GM12878 (cell line): ENCODE measurements around the gene PANX2. TPM values are rescaled to one million over a fixed set of nuclear protein-coding genes. Genes with fewer than 3 reads are reported as not detected.

Experiments used
- ATAC-seq: fragments of 200-7000 bp; cut with Tn5 transposase; 3 replicates; pipeline ENCODE4 v1.9.1; 2020; ENCODE audit warnings: mild to moderate bottlenecking, moderate library complexity
- BruUV-seq: library from RNA; stranded (reverse); fragments of 400-500 nt; replicated peaks from 2 replicates; lab custom pipeline; 2021; lab: Mats Ljungman, UMichigan
- CTCF ChIA-PET: fragments of 300-600 bp; sonication (Branson Sonifier 250); formaldehyde crosslinking; extraction: SDS; loops from one replicate; lab custom pipeline; 2021; ENCODE audit warnings: inconsistent platforms; lab: Yijun Ruan, JAX
- POLR2A ChIA-PET: fragments of 350-600 bp; formaldehyde crosslinking; extraction: SDS; loops from one replicate; lab custom pipeline; 2021; ENCODE audit warnings: inconsistent platforms; lab: Charles Lee
- RAD21 ChIA-PET: fragments of 300-600 bp; sonication (Branson Sonifier 250); formaldehyde crosslinking; loops from one replicate; lab custom pipeline; 2023; ENCODE audit warnings: antibody characterized with exemption; ENCODE audit not compliant: unreplicated experiment; lab: Charles Lee
- SMC1A ChIA-PET: fragments of 300-600 bp; sonication (Branson Sonifier 250); formaldehyde crosslinking; loops from one replicate; lab custom pipeline; 2023; ENCODE audit not compliant: unreplicated experiment, uncharacterized antibody; lab: Charles Lee
- DNase-seq: peaks from one replicate; pipeline ENCODE4 v3.0.0-alpha.2; 2011; ENCODE audit warnings: low read depth, low spot score
- FAIRE-seq: peaks from 3 replicates; lab custom pipeline; 2011; peaks lifted over from hg19 to GRCh38; lab: Jason Lieb, UNC
- H2AFZ ChIP-seq: 2 replicates; pipeline ENCODE4 v1.6.0; 2011; ENCODE audit warnings: low read depth, low read length, control low read depth; ENCODE audit not compliant: control insufficient read depth
- H3K27ac ChIP-seq: 2 replicates; pipeline ENCODE4 v1.5.1; 2011; ENCODE audit warnings: control low read depth; ENCODE audit not compliant: control insufficient read depth, insufficient read depth
- H3K27me3 ChIP-seq, 2 experiments: replicated peaks in 1 of 2; 2 replicates each; pipeline versions ENCODE4 v1.6.0 to v1.6.1; 2011; ENCODE audit warnings: low read length in 1 of 2; ENCODE audit not compliant: control insufficient read depth in 2 of 2, insufficient read depth in 2 of 2
- H3K36me3 ChIP-seq, 2 experiments: 2 replicates each; pipeline ENCODE4 v1.5.1; 2011; ENCODE audit warnings: low read length in 1 of 2; ENCODE audit not compliant: control insufficient read depth in 2 of 2, insufficient read depth in 2 of 2
- H3K4me1 ChIP-seq: 2 replicates; pipeline ENCODE4 v1.6.1; 2011; ENCODE audit warnings: mild to moderate bottlenecking, low read length, moderate library complexity, mixed read lengths; ENCODE audit not compliant: control insufficient read depth, insufficient read depth
- H3K4me2 ChIP-seq: 2 replicates; pipeline ENCODE4 v1.6.0; 2011; ENCODE audit warnings: control low read depth; ENCODE audit not compliant: control insufficient read depth, insufficient read depth
- H3K4me3 ChIP-seq: fragments of 200-600 bp; sonication (generic); 2 replicates; pipeline ENCODE4 v1.5.1; 2016
- H3K79me2 ChIP-seq: 2 replicates; pipeline ENCODE4 v1.6.0; 2011; ENCODE audit warnings: low read length; ENCODE audit not compliant: control insufficient read depth, insufficient read depth
- H3K9ac ChIP-seq: 2 replicates; pipeline ENCODE4 v1.8.0; 2011; ENCODE audit warnings: low read length, control low read depth, mixed read lengths; ENCODE audit not compliant: control insufficient read depth, insufficient read depth
- H3K9me3 ChIP-seq: replicated peaks from 3 replicates; pipeline ENCODE4 v1.5.1; 2011; ENCODE audit warnings: mild to moderate bottlenecking, low read length; ENCODE audit not compliant: control insufficient read depth, insufficient read depth
- H4K20me1 ChIP-seq: 2 replicates; pipeline ENCODE4 v1.6.0; 2011; ENCODE audit not compliant: control insufficient read depth, insufficient read depth
- BCL3 ChIP-seq: IDR thresholded peaks from 2 replicates; pipeline ENCODE4 v1.6.1; 2011; ENCODE audit warnings: borderline replicate concordance, low read depth, mild to moderate bottlenecking, moderate library complexity, low read length; ENCODE audit not compliant: insufficient read depth, poor library complexity, severe bottlenecking
- CBFB ChIP-seq: IDR thresholded peaks from 2 replicates; pipeline ENCODE4 v1.6.1; 2016; ENCODE audit warnings: antibody characterized with exemption, low read depth
- CHD4 ChIP-seq: fragments of 200-600 bp; sonication (generic); IDR thresholded peaks from 2 replicates; pipeline ENCODE4 v1.6.1; 2016; ENCODE audit warnings: mild to moderate bottlenecking
- CREM ChIP-seq: IDR thresholded peaks from 2 replicates; pipeline ENCODE4 v1.6.1; 2014; ENCODE audit warnings: antibody characterized with exemption, low read depth
- EGR1 ChIP-seq, 2 experiments: IDR thresholded peaks; 1 replicate in 1 of 2; 2 replicates in 1 of 2; pipeline ENCODE4 v1.6.1; 2011 to 2012; ENCODE audit warnings: low read depth in 2 of 2, low read length in 2 of 2, borderline replicate concordance in 1 of 2, mild to moderate bottlenecking in 1 of 2, moderate library complexity in 1 of 2
- ELK1 ChIP-seq: IDR thresholded peaks from 2 replicates; pipeline ENCODE4 v1.6.1; 2012; ENCODE audit warnings: low read depth, low read length, improper control_type of control experiment
- HDGF ChIP-seq: fragments of 450-650 bp; IDR thresholded peaks from 2 replicates; pipeline ENCODE4 v1.6.1; 2016; ENCODE audit warnings: antibody characterized with exemption
- KLF5 ChIP-seq: fragments of 450-650 bp; IDR thresholded peaks from 2 replicates; pipeline ENCODE4 v1.6.1; 2014; ENCODE audit warnings: mild to moderate bottlenecking; ENCODE audit not compliant: partially characterized antibody
- NBN ChIP-seq: fragments of 450-650 bp; IDR thresholded peaks from 2 replicates; pipeline ENCODE4 v1.6.1; 2016
- NFXL1 ChIP-seq: fragments of 450-650 bp; IDR thresholded peaks from 2 replicates; pipeline ENCODE4 v1.6.1; 2017; ENCODE audit warnings: antibody characterized with exemption, mild to moderate bottlenecking, borderline replicate concordance
- POLR2AphosphoS5 ChIP-seq: IDR thresholded peaks from 2 replicates; pipeline ENCODE4 v1.6.1; 2011; ENCODE audit warnings: mild to moderate bottlenecking, low read length, inconsistent platforms
- RBBP5 ChIP-seq: fragments of 200-600 bp; sonication (generic); conservative IDR thresholded peaks from 2 replicates; pipeline ENCODE4 v1.6.1; 2016
- SMAD5 ChIP-seq: IDR thresholded peaks from 2 replicates; pipeline ENCODE4 v1.6.1; 2016; ENCODE audit warnings: antibody characterized with exemption, low read depth
- SP1 ChIP-seq: IDR thresholded peaks from one replicate; pipeline ENCODE4 v1.6.1; 2011; ENCODE audit warnings: low read depth, low read length
- SUPT20H ChIP-seq: IDR thresholded peaks from 2 replicates; pipeline ENCODE4 v1.6.1; 2011; ENCODE audit warnings: low read depth, mild to moderate bottlenecking, low read length, moderate library complexity, borderline replicate concordance; ENCODE audit not compliant: control insufficient read depth
- TCF12 ChIP-seq: IDR thresholded peaks from 2 replicates; pipeline ENCODE4 v1.6.1; 2011; ENCODE audit warnings: low read depth, mild to moderate bottlenecking, low read length
- TCF7 ChIP-seq: IDR thresholded peaks from 2 replicates; pipeline ENCODE4 v1.6.1; 2014; ENCODE audit warnings: antibody characterized with exemption, borderline replicate concordance
- ZBTB40 ChIP-seq: fragments of 450-650 bp; IDR thresholded peaks from 2 replicates; pipeline ENCODE4 v1.6.1; 2016; ENCODE audit warnings: mild to moderate bottlenecking, moderate library complexity, borderline replicate concordance
- WGBS: methylation state at CpG from one replicate; pipeline ENCODE4 v1.1.6; 2016; ENCODE audit warnings: low lambda C conversion rate; ENCODE audit not compliant: insufficient replicate concordance, insufficient coverage; ENCODE audit errors: missing lambda C conversion rate; 5-methylcytosine and 5-hydroxymethylcytosine counted together
- in situ Hi-C: fragments of 300-500 bp; cut with MboI; formaldehyde crosslinking; loops from 9 replicates; pipeline ENCODE4 v1.14.3; 2018; ENCODE audit warnings: mixed read lengths
- intact Hi-C: fragments of 100-400 bp; cut with micrococcal nuclease; formaldehyde crosslinking; loops from one replicate; pipeline ENCODE4 v1.14.2; 2022; ENCODE audit not compliant: unreplicated experiment
- polyA plus RNA-seq, 11 experiments: library from polyadenylated mRNA; depleted of rRNA in 4 of 11; unstranded in 6 of 11; stranded (reverse) in 5 of 11; fragments of >200 nt; fragmentation: Nextera tagmentation in 4 of 11; fragmentation: Illumina TruSeq in 1 of 11; extraction: Ambion mirVana in 4 of 11; extraction: Trizol in 1 of 11; gene quantifications; 1 replicate in 1 of 11; 2 replicates in 10 of 11; pipeline versions ENCODE4 v1.2.1 to v1.2.3, GENCODE V29; 2011 to 2016; ENCODE audit warnings: inconsistent platforms in 2 of 11, missing spikeins in 2 of 11, low read depth in 1 of 11
- total RNA-seq, 4 experiments: library from RNA; depleted of rRNA in 3 of 4; stranded (reverse); fragments of >200 nt in 3 of 4; fragmentation: Illumina TruSeq in 1 of 4; extraction: Trizol in 1 of 4; gene quantifications; 2 replicates each; pipeline versions ENCODE4 v1.2.1 to v1.2.3, GENCODE V29; 2013 to 2021

Gene PANX2
- total and polyA plus RNA-seq, 10 of the 15 experiments (the other 5 are each of a cell fraction or from before 2014, with no cell fraction given) = 0.04 to 0.44 (median 0.17) TPM; not detected in 5

- TF ChIP-seq TCF12 = no peak
- TF ChIP-seq NFXL1 = no peak
- no peak for TF ChIP-seq KLF5
- TF ChIP-seq SMAD5 = no peak
- TF ChIP-seq NBN = no peak
- no peak for TF ChIP-seq CREM
Measured at GRCh38 chr22:50157709-50158375, 12.7 kb upstream of the PANX2 start (continued).

GRCh38 chr22:50160947-50161346 lies 9.6 kb upstream of the PANX2 start:
- intact Hi-C loops (no loop called here), in situ Hi-C loops (no loop called here)
- ChIA-PET RAD21 (no interaction called here), POLR2A (no interaction called here), CTCF (no interaction called here), SMC1A (no interaction called here)
- Histone ChIP-seq H3K9ac (no peak overlapping the region), H3K27me3 (peaks cover 2 to 4% of the 10 kb centered on the region in 2 experiments; a peak in 2 of 4 replicates), H3K79me2 (no peaks in the 10 kb centered on the region), H2AFZ (no peak overlapping the region), H3K4me3 (no peak overlapping the region), H3K27ac (no peak overlapping the region), H3K4me2 (no peak overlapping the region), H4K20me1 (no peaks in the 10 kb centered on the region), H3K36me3 (no peaks in the 10 kb centered on the region), H3K9me3 (no peaks in the 10 kb centered on the region), H3K4me1 (no peaks in the 10 kb centered on the region)
- no peak for FAIRE-seq
- 46% methylated on average over 7 of the region's 7 CpGs for WGBS
- BruUV-seq = no TSS peak
- ATAC-seq = no peak
- no peak for DNase-seq
- TF ChIP-seq ZBTB40 (no peak), CHD4 (no peak), SP1 (no peak), CBFB (no peak), HDGF (no peak), POLR2AphosphoS5 (no peak), NBN (no peak), CREM (no peak), TCF7 (no peak), ELK1 (no peak), SUPT20H (no peak), BCL3 (no peak), RBBP5 (no peak), EGR1 (IDR thresholded peaks at IDR 0.05; ENCODE audit: borderline replicate concordance in 1 of 2, low read depth in 2 of 2, low read length in 2 of 2) (no peak)
